ENCODE measurements around the gene RNF150. TPM values are rescaled to one million over a fixed set of nuclear protein-coding genes. Genes with fewer than 3 reads are reported as not detected.

RNF150 gene
- total RNA-seq, 1 experiment from 2014 or later, result 4.4 TPM

GRCh38 chr4:140976768-140977167, 156.5 kb downstream of the RNF150 start:
- Mint-ChIP-seq H3K36me3 (ENCODE audit: insufficient read depth in 1 of 3, low read depth in 3 of 3) (no peaks in the 10 kb centered on the region; a peak in 2 of 7 replicates), H3K9me3 (no peaks in the 10 kb centered on the region), H3K4me3 (no peak overlapping the region), H3K27ac (no peak overlapping the region), H3K4me1 (no peaks in the 10 kb centered on the region), H3K27me3 (ENCODE audit: low read depth) (no peaks in the 10 kb centered on the region)
- no peaks in the 10 kb centered on the region for H4K20me1 ChIP-seq (ENCODE audit: control insufficient read depth, insufficient read depth, insufficient read length)
- H3K9me3 ChIP-seq (ENCODE audit: control insufficient read depth, low read depth, low read length), result no peaks in the 10 kb centered on the region
- H2BK20ac ChIP-seq (ENCODE audit: low read depth, low read length, poor library complexity, severe bottlenecking), result no peak overlapping the region
- H4K91ac ChIP-seq (ENCODE audit: insufficient read length, low read depth, low read length), result no peak overlapping the region
- TF ChIP-seq CTCF (conservative IDR thresholded peaks at IDR 0.05), result no peak
- no peak overlapping the region for H3K9ac ChIP-seq (ENCODE audit: extremely low read depth, insufficient read length, low read length)
- H3K23ac ChIP-seq (ENCODE audit: insufficient read length, low read depth, low read length), result no peak overlapping the region
- no peak overlapping the region for H2AK5ac ChIP-seq (ENCODE audit: insufficient read length, low read length)
- H2BK5ac ChIP-seq (ENCODE audit: insufficient read length, low read length), result no peak overlapping the region
- no peak overlapping the region for H3K14ac ChIP-seq (ENCODE audit: insufficient read depth, low read length)
- no peak overlapping the region for H3K27ac ChIP-seq (ENCODE audit: insufficient read length, low read depth, low read length)
- no peak for DNase-seq
- no peaks in the 10 kb centered on the region for H3K4me1 ChIP-seq (ENCODE audit: insufficient read depth, low read length)
- WGBS (ENCODE audit: extremely low coverage, insufficient read length, low lambda C conversion rate), result no CpG with 5 or more reads among the region's 2 CpGs
- H3K4me2 ChIP-seq (ENCODE audit: insufficient read depth, insufficient read length, low read length), result no peak overlapping the region
- no peak overlapping the region for H3K56ac ChIP-seq (ENCODE audit: insufficient read length, low read depth, low read length)
- H3K4ac ChIP-seq (ENCODE audit: low read depth, low read length), result no peak overlapping the region
- H2BK120ac ChIP-seq (ENCODE audit: low read depth, low read length, poor library complexity, severe bottlenecking), result no peak overlapping the region
- H4K5ac ChIP-seq (ENCODE audit: insufficient read length, low read depth, low read length), result no peak overlapping the region
- no peaks in the 10 kb centered on the region for H3K79me1 ChIP-seq (ENCODE audit: insufficient read depth, low read depth, low read length, poor library complexity, severe bottlenecking)
- H2BK15ac ChIP-seq (ENCODE audit: low read depth, low read length), result no peak overlapping the region
- no peak overlapping the region for H3T11ph ChIP-seq (ENCODE audit: low read length)
- H3K23me2 ChIP-seq (ENCODE audit: insufficient read length, low read depth, low read length, poor library complexity, severe bottlenecking), result no peaks in the 10 kb centered on the region
- H3K18ac ChIP-seq (ENCODE audit: insufficient read length, low read depth, low read length), result no peak overlapping the region
- no peaks in the 10 kb centered on the region for H3K27me3 ChIP-seq (ENCODE audit: insufficient read depth, low read length)
- H2AFZ ChIP-seq (ENCODE audit: low read length), result no peak overlapping the region
- no peaks in the 10 kb centered on the region for H3K79me2 ChIP-seq (ENCODE audit: insufficient read depth, low read length)
- no peak overlapping the region for H4K8ac ChIP-seq (replicated peaks; ENCODE audit: insufficient read length, low read depth, low read length)
- no peak overlapping the region for H2BK12ac ChIP-seq (ENCODE audit: insufficient read length, low read depth, low read length)
